Measurements from ENCODE around the gene SLC6A9.

SLC6A9 gene

DNA sequence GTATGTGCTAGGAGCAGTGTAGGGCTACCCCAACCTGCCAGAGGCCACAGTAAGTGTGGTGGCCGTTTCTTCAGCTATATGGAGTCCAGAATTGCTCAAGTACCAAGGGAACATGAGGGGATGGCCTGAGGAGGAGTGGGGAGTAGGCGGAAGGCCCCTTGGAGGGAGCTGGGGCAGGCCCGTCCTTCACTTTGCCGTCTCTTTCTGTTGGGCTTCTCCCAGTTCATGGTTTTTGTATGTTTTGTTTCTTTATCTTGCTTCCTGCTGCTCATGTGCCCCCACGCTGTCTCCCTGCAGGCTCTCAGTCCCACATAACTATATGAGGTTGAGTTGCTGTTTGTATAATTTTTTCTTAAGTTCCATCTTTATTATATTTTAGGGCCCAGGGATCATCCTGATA is 67.4 kb downstream of the SLC6A9 start:
- DNase-seq = no peak

DNA sequence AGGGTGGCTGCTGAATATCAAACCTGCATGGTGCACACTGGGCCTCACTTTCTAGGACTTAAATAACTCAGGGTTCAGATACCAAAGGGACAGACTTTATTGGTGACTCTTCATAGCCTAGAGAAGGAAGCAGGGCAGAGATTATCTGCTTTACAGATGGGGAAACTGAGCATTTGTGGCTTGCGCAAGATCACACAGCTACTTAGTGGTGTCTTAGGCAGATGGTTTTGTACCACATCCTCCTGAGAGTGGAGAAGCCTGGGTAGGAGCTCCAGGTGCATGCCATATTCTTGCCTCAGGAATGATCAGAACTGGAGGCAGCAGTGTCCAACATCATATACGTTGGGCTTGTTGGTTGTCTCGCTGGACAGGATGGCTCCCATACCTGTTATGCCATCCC is 68.3 kb downstream of the SLC6A9 start:
- DNase-seq = no peak

DNA sequence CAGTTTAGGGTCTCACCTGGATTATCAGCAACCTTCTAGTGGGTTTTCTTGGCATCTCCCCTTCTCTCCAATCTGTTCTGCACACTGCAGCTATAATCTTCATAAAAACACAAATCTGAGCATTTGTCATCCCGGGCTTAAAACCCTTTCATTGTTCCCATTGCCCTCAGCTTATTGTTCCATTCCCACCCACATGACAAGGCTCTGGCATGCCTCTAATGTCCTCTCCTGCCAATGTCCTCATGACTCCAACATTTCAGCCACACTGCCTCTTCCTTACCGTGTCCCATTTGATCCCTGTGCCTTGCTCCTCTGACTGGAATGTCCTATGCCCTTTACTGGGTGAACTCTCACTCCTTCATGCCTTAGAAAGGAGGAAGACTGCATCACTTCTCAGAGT is 68.9 kb downstream of the SLC6A9 start:
- no peak for DNase-seq

DNA sequence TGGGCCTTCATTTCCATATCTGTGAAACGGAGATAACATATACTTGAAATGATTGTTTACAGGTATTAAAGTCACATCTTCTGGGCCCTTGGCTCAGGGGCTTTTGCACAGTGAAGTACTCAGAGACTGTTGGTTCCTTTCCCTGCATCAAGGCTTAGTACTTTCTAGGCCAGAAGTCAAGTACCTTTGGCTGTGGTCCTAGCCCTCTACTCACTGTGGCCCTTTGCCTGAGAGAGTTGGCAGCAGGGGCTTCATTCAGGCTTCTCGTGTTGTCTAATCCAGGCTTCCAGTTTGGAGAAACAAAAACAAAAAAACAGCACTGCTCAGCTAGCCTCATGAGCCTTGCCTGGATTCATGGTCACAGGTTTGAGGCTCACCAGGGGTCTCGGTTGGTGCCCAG is 69.6 kb downstream of the SLC6A9 start:
- DNase-seq = no peak

DNA sequence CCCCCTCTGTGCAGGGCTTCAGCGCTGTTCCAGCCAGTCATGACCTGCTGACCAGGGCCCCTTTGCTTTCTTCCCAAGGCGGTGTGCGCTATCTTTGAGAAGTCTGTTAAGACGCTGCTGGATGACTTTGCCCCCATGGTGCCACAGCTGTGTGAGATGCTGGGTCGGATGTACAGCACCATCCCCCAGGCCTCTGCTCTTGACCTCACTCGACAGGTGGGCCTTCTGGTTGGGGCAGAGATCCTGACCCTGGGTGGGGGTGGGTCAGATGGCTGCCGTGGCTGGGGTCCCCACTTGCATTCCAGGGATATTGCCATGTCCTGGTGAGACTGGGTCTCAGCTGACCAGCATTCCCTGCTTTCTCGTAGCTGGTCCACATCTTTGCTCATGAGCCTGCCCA is 70.5 kb downstream of the SLC6A9 start:
- DNase-seq = no peak

DNA sequence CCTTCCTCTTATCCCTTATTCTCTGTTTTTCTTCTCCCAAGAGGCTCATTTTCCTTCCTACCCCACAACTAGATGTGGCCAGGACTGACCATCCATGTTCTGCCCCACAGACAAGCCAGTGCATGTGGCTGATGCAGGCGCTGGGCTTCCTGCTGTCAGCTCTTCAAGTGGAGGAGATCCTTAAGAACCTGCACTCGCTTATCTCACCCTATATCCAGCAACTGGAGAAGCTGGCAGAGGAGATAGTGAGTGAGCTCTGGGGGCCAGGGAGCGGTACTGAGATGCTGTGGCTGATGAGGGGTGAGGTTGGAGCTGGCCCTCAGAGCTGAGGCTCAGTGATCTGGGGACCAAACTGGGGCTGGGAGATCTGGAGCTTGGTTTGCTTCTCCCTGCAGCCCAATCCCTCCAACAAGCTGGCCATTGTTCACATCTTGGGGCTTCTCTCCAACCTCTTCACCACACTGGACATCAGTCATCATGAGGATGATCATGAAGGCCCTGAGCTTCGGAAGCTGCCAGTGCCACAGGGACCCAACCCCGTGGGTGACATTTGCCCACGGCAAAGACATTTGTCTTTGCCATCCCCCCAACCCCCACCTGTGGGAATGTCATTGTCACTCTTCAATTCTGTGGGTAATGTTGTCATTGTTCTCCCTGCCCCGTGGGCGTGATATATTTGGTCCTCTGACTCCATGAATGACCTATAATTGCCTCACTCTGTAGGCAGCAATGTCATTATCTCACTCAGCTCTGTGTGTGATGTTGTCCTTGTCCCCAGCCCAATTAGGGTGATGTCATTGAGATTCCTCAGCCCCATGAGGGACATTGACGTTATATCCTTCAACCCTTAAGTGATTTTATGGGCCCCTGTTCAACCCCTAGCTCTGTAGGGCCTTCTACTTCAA is 72.7 kb downstream of the SLC6A9 start:
- no peak for DNase-seq

DNA sequence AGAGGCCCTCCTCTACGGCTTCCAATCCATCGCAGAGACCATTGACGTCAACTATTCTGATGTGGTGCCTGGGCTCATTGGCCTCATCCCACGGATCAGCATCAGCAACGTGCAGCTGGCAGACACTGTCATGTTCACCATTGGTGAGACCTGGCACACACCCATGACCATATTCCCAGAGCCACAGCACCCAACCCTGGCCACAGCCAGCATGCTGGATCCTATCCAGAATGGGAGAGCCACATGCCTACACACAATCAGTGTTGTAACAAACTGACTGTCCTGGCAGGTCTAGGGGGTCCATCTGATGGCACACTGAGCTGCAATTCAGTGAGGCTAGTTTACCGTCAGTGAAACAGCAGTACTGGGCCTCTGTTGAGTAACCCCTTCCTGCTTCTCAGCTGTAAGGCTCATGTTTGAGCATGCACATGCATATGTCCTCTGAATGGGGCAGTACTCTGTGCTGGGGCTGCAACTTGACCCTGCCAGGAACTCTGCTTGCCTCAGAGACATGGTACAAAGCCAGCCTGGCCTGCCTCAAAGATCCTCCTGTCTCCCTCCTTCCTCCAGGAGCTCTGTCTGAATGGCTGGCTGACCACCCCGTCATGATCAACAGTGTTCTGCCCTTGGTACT is 73.7 kb downstream of the SLC6A9 start:
- DNase-seq = no peak

DNA sequence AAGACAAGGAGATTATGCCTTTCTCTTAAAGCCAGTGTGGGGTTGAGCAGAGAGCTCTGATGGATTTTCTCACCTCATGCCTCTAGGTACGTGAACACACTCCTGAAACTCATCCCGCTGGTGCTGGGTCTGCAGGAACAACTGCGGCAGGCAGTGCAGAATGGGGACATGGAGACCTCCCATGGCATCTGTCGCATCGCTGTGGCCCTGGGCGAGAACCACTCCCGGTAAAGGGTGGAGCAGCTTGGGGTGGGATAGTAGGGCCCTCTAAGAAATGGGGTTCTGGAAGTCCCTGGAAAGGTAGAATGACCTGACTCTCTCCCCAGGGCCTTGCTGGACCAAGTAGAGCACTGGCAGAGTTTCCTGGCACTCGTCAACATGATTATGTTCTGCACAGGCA is 75.0 kb downstream of the SLC6A9 start:
- no peak for DNase-seq

DNA sequence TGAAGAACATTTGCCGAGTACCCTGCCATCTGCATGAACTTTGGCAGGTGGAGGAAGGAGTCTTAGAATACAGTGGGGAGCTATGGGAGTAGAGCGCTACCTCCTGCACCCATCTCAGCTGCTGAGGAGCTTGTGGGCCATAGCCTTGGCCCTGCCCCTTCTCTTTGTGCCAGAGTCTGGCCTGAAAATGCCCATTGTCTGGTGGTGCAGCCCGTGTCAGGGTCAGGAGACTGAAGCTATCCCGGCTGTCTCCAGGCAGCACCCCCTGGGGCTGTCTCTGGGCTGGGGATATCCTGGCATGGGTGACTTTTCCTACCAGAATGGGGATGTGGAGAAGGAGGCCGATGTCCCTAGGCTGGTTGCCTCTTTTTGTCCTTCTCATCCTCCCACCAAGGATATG is 77.2 kb downstream of the SLC6A9 start:
- DNase-seq = no peak

DNA sequence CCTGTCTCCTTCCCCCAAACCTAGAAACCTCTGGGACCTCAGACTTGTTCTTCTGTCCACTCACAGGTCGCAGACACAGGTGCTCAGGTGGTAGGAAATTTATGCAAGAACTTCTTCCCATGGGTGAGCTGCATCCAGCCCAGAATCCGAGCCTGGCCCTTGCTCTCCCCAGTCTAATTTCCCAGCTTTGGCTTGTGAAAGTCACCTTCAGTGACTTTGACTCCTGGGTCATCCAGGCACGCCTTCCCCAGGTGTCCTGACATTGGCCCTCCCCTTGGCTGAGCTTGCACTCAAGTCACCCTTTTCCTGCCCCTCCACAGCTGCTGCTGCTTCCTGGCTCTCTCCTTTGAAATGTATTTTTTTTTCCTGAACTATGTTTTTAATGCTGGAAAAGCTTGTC is 77.9 kb downstream of the SLC6A9 start:
- DNase-seq = no peak

DNA sequence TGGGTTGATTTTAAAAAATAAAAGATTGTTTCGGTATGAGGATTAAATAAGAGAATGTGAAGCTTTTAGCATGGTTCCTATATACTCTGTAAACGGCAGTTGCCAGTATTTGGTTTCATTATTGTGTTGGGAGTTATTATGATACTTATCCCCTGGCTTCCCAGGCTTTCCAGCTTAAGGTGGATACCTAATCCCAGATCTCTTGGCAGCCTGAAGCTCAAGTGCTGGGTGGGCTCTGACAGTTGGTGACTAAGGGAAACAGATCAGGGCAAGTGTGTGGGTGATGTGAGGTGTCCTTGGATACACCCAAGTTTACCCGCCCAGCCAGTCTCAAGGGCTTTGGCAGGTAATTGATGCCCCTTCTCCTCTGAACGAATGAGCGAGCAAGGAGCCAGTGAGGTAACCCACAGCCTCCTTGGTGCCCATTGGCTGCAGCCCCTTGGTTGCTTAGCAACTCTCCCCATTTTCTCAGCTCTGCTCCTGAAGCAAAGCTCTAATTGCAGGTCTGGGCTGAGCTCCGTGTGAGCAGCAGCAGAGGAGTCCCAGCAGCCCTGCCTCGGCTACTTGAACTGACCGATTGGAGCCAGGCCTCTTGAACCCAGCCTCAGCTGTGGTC is 78.4 kb downstream of the SLC6A9 start:
- peak; percentile 98 for DNase-seq

DNA sequence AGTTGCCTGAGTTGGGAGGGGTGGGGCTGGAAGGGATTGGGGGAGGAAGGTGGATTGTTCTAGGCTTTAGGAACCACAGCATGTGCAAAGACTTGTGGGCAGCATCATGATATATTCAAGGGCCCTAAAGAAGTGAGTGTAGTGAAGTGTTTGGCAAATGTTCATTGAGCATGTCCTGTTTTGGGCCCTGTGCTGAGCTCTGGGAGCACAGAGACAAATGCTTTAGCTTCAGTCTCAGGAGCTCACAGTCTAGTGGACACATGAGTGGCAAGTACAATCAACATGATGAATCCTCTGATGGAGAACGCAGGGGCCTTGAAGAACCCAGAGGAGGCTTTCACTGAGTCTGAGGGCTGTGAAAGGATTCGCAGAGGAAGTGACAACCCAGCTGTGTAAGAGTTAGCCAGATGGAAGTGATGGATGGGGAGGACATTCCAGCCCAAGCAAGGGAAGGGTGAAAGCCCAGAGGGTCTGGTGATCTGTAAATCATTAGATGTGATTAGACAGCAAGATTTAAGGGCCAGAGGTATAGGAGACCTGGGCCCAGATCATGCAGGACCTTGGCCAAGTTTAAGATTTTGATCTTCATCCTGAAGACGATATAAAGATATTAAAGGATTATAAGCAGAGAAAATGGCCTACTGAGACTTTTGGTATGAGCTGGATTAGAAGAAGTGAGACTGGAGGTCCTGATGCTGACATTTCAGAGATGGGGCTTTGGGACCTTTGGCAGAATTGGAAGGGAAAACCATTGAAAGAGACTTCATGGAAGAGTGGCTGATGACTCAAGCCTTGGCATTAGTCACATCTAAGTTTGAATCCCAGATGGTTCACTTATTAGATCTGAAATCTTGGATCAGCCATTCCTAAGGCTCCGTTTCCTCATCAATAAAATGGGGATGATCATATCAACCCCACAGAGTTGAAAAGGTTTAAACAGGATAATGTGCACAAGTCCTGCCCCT is 80.0 kb downstream of the SLC6A9 start:
- no peak for DNase-seq

DNA sequence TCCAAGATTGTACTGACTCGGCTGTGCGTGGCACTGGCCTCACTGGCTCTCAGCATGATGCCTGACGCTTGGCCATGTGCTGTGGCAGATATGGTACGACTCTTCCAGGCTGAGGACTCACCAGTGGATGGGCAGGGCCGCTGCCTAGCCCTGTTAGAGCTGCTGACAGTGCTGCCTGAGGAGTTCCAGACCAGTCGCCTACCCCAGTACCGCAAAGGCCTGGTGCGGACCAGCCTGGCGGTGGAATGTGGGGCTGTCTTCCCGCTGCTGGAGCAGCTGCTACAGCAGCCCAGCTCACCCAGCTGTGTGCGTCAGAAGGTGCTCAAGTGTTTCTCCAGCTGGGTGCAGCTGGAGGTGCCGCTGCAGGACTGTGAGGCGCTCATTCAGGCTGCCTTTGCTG is 81.6 kb downstream of the SLC6A9 start:
- no peak for DNase-seq

DNA sequence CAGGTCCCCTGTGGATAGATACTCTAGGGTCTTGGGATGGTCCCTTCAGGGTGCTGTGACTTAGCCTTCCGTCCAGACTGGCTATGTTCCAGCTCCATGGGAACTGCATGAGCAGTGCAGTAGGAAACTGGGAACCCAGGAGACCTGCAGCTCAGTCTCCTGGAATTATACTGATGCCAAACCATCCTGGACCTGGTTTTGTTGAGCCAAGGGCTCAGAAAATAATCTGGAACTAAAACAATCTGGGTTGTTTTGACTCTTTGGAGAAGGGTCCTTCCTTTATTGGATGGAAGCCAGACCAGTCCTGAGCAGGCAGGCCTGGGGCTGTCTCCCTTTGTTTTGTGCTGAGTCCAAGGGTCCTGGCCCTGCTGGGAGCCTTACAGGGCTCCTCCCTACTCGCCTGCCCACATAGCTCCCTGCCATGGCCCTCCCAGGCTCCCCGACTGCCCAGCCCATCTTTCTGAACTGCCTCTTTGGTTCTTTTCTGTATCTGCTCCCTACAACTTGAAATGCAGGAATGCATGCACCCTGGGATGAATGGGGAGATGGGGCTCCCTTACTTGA is 83.3 kb downstream of the SLC6A9 start:
- no peak for DNase-seq

DNA sequence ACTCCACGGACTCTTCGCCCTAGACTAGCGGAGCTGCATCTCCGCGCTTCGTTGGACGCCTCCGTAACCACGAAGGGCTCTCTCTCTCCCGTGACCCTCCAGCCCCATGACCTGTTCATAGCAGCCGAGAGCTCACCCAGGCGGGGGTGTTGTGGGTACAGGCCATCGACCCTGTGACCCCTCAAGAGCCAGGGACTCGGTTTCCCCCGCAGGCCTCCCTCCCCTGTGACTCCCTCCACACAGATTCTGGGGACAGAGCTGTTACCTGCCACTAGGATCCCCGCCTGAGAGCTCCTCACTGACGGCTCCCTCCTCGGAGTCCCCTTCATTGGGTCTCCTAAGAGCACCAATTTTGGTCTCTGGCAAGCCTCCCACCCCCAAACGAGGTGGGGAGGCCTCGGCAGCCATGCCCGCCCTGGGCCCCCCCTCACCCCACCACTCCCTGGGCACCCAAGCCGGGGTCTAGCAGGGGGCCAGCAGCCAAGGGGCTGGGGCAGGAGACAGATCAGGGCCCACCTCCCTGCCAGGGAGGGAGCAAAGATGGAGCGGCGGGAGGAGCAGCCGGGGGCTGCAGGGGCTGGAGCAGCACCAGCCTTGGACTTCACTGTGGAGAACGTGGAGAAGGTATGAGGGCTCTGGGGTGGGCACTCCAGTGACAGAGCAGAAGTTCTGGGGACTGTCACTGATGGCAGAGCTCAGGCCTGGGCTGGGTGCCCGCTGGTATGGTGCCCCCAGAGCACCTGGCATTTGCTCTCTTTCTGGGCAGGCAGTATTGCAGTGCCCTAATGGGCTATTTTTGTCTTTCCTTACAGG is 84.0 kb downstream of the SLC6A9 start:
- no peak for DNase-seq
